ENCODE measurements around the gene ST3GAL2. TPM values are rescaled to one million over a fixed set of nuclear protein-coding genes. Genes with fewer than 3 reads are reported as not detected.

Gene ST3GAL2
- total and polyA plus RNA-seq, 10 of the 15 experiments (the other 5 are each of a cell fraction or from before 2014, with no cell fraction given): 0.95 to 61.7 (median 25.9) TPM

DNA sequence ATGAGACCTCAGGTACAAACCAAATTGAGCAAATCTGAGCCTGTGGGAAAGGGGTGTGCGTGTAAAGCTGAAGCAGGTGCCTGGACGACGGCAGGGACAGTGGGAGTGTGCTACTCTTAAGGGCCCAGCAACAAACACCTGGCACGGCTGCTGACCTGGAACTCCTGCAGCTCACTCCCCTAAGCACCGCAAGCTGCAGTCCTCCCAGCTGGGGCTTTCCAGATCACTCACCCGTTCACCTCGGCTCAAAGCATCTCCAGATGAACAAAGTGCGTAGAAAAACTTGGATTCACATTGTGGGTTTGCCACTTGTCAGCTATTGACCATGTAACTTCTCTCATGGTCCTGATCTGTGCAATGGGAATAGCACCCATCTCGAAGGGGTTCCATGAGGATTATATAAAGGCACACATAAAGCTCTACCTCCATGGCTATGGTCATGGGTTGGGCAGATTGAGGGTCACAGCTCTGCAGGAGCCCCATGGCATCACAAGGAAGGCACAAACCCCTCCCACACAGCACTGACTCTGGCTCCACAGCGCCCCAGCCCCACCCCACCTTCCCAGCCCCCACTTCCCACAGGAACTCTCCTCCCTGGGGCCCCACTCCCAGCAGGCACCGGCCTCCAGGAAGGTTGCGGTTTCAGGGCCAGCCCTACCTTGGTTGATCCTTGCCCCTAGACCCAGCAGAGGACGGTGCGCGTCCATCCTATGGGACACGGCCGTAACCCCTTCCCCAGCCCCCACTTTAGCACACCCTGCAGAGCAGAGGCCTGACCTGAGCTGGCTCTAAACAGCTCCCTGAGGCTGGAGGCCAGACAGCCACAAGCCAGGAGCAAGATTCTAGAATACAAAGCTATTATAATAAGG lies 21.9 kb downstream of the ST3GAL2 start (continued):
- TF ChIP-seq ZBTB11 (CRISPR knock-in tag; IDR thresholded peaks at IDR 0.05): no peak
- TF ChIP-seq SREBF1 (IDR thresholded peaks at IDR 0.05; ENCODE audit: low read length): no peak
- TF ChIP-seq, protein P1, sequence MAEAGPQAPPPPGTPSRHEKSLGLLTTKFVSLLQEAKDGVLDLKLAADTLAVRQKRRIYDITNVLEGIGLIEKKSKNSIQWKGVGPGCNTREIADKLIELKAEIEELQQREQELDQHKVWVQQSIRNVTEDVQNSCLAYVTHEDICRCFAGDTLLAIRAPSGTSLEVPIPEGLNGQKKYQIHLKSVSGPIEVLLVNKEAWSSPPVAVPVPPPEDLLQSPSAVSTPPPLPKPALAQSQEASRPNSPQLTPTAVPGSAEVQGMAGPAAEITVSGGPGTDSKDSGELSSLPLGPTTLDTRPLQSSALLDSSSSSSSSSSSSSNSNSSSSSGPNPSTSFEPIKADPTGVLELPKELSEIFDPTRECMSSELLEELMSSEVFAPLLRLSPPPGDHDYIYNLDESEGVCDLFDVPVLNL (IDR thresholded peaks at IDR 0.05; ENCODE audit: low read depth, low read length): no peak
- TF ChIP-seq NBN (IDR thresholded peaks at IDR 0.05): no peak
- TF ChIP-seq IRF4 (IDR thresholded peaks at IDR 0.05; ENCODE audit: low read depth, low read length): no peak
- TF ChIP-seq PRDM15 (CRISPR knock-in tag; IDR thresholded peaks at IDR 0.05): no peak
- TF ChIP-seq EP300 (IDR thresholded peaks at IDR 0.05; ENCODE audit: borderline replicate concordance in 1 of 2, control insufficient read depth in 1 of 2, low read depth in 2 of 2, low read length in 2 of 2): peak; percentile 60 to 69; a peak in 2 of 4 replicates
- TF ChIP-seq MEF2A (IDR thresholded peaks at IDR 0.05; ENCODE audit: insufficient read depth, low read depth, low read length): 0 out of 2 replicates have a peak, but pooled peaks have one; percentile 4
- no peak for TF ChIP-seq HDGF (IDR thresholded peaks at IDR 0.05)
- no peak for TF ChIP-seq USF1 (IDR thresholded peaks at IDR 0.05; ENCODE audit: borderline replicate concordance, extremely low read length, insufficient read depth, low read depth, low read length)
- TF ChIP-seq GATAD2B (conservative IDR thresholded peaks at IDR 0.05; ENCODE audit: low read depth): no peak
- TF ChIP-seq SREBF2 (IDR thresholded peaks at IDR 0.05; ENCODE audit: low read length): no peak
- TF ChIP-seq ATF2 (IDR thresholded peaks at IDR 0.05; ENCODE audit: low read length): peak; percentile 64; the same call in 1 of the 2 replicates
- no peak for TF ChIP-seq NFYB (IDR thresholded peaks at IDR 0.05; ENCODE audit: insufficient read depth, low read depth, low read length)
- TF ChIP-seq, protein P2, sequence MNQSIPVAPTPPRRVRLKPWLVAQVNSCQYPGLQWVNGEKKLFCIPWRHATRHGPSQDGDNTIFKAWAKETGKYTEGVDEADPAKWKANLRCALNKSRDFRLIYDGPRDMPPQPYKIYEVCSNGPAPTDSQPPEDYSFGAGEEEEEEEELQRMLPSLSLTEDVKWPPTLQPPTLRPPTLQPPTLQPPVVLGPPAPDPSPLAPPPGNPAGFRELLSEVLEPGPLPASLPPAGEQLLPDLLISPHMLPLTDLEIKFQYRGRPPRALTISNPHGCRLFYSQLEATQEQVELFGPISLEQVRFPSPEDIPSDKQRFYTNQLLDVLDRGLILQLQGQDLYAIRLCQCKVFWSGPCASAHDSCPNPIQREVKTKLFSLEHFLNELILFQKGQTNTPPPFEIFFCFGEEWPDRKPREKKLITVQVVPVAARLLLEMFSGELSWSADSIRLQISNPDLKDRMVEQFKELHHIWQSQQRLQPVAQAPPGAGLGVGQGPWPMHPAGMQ (IDR thresholded peaks at IDR 0.05; ENCODE audit: borderline replicate concordance): no peak
- TF ChIP-seq SMAD5 (IDR thresholded peaks at IDR 0.05; ENCODE audit: low read depth): no peak
- TF ChIP-seq RUNX3 (IDR thresholded peaks at IDR 0.05; ENCODE audit: low read length): peak; percentile 83

All from GM12878 (cell line).